Neural cell (in vitro differentiated cells): ENCODE results near the gene RMC1. TPM values are rescaled to one million over a fixed set of nuclear protein-coding genes. Genes with fewer than 3 reads are reported as not detected.

ENCODE experiments used
- H2AFZ ChIP-seq: fragments of 200-600, 300-800 bp; sonication (generic), shearing (Covaris generic); 2 replicates; pipeline ENCODE4 v1.6.0; 2014; ENCODE audit warnings: low read depth, mild to moderate bottlenecking, antibody characterized with exemption, low read length, moderate library complexity
- H3F3A ChIP-seq: fragments of 200-600 bp; shearing (Covaris generic); 2 replicates; pipeline ENCODE4 v1.6.1; 2016; ENCODE audit warnings: mild to moderate bottlenecking, moderate library complexity, mixed read lengths, antibody characterized with exemption, low read length; ENCODE audit not compliant: insufficient read depth, poor library complexity, severe bottlenecking
- H3K27ac ChIP-seq: fragments of 200-600, 300-800 bp; sonication (generic), shearing (Covaris generic); 2 replicates; pipeline ENCODE4 v1.5.1; 2014; ENCODE audit warnings: mild to moderate bottlenecking, low read length, moderate library complexity
- H3K27me3 ChIP-seq: fragments of 300-800, 200-600 bp; sonication (generic), shearing (Covaris generic); 2 replicates; pipeline ENCODE4 v1.6.0; 2014; ENCODE audit warnings: mild to moderate bottlenecking, low read depth, low read length, moderate library complexity; ENCODE audit not compliant: insufficient read depth
- H3K36me3 ChIP-seq: fragments of 300-800, 200-600 bp; sonication (generic), shearing (Covaris generic); 2 replicates; pipeline ENCODE4 v1.5.1; 2014; ENCODE audit warnings: mild to moderate bottlenecking, antibody characterized with exemption, low read length, moderate library complexity; ENCODE audit not compliant: insufficient read depth
- H3K4me2 ChIP-seq: fragments of 300-800, 200-600 bp; sonication (generic), shearing (Covaris generic); 2 replicates; pipeline ENCODE4 v1.6.0; 2014; ENCODE audit warnings: mild to moderate bottlenecking, low read length
- H3K4me3 ChIP-seq: fragments of 300-800, 200-600 bp; sonication (generic), shearing (Covaris generic); 2 replicates; pipeline ENCODE4 v1.5.1; 2014; ENCODE audit warnings: mild to moderate bottlenecking, low read length, moderate library complexity
- H3K79me2 ChIP-seq: fragments of 200-600 bp; shearing (Covaris generic); replicated peaks from 2 replicates; pipeline ENCODE4 v1.6.0; 2014; ENCODE audit warnings: mild to moderate bottlenecking, low read length, moderate library complexity; ENCODE audit not compliant: insufficient read depth
- H3K9ac ChIP-seq: fragments of 300-800, 200-600 bp; sonication (generic), shearing (Covaris generic); 2 replicates; pipeline ENCODE4 v1.6.1; 2016; ENCODE audit warnings: mild to moderate bottlenecking, low read length, mixed read lengths
- H3K9me2 ChIP-seq: fragments of 200-600 bp; shearing (Covaris generic); 2 replicates; pipeline ENCODE4 v1.6.1; 2016; ENCODE audit warnings: mild to moderate bottlenecking, low read length, mixed read lengths; ENCODE audit not compliant: insufficient read depth
- H3K9me3 ChIP-seq: fragments of 200-600, 300-800 bp; sonication (generic), shearing (Covaris generic); 2 replicates; pipeline ENCODE4 v1.6.1; 2016; ENCODE audit warnings: mild to moderate bottlenecking, mixed run types, low read length, moderate library complexity, mixed read lengths
- H4K20me1 ChIP-seq: fragments of 200-600 bp; shearing (Covaris generic); 2 replicates; pipeline ENCODE4 v1.6.1; 2016; ENCODE audit warnings: mild to moderate bottlenecking, mixed run types; ENCODE audit not compliant: insufficient read depth
- CTCF ChIP-seq: fragments of 450-650 bp; IDR thresholded peaks from 2 replicates; pipeline ENCODE4 v1.5.1; 2014; ENCODE audit warnings: antibody characterized with exemption, mild to moderate bottlenecking, moderate library complexity; ENCODE audit not compliant: poor library complexity, severe bottlenecking
- EP300 ChIP-seq: fragments of 450-650 bp; conservative IDR thresholded peaks from 2 replicates; pipeline ENCODE4 v1.6.1; 2014; ENCODE audit warnings: antibody characterized with exemption, mild to moderate bottlenecking, moderate library complexity; ENCODE audit not compliant: poor library complexity, severe bottlenecking
- EZH2 ChIP-seq: fragments of 200-600, 300-800 bp; shearing (Covaris generic), sonication (generic); IDR thresholded peaks from 2 replicates; pipeline ENCODE4 v1.6.1; 2014; ENCODE audit warnings: antibody characterized with exemption, low read length, borderline replicate concordance, mild to moderate bottlenecking; ENCODE audit not compliant: insufficient read depth, poor library complexity, severe bottlenecking
- MXI1 ChIP-seq: fragments of 450-650 bp; conservative IDR thresholded peaks from 2 replicates; pipeline ENCODE4 v1.6.1; 2014; ENCODE audit warnings: antibody characterized with exemption, mild to moderate bottlenecking; ENCODE audit not compliant: poor library complexity, severe bottlenecking
- POLR2AphosphoS5 ChIP-seq: IDR thresholded peaks from 2 replicates; pipeline ENCODE4 v1.6.1; 2012
- RAD21 ChIP-seq: fragments of 450-650 bp; conservative IDR thresholded peaks from 2 replicates; pipeline ENCODE4 v1.6.1; 2014; ENCODE audit warnings: antibody characterized with exemption, mild to moderate bottlenecking, moderate library complexity
- REST ChIP-seq: IDR thresholded peaks from 2 replicates; pipeline ENCODE4 v1.6.1; 2012; ENCODE audit warnings: borderline replicate concordance
- SMC3 ChIP-seq: fragments of 450-650 bp; conservative IDR thresholded peaks from 2 replicates; pipeline ENCODE4 v1.6.1; 2014; ENCODE audit warnings: antibody characterized with exemption, mild to moderate bottlenecking, moderate library complexity; ENCODE audit not compliant: poor library complexity
- TAF1 ChIP-seq: IDR thresholded peaks from 2 replicates; pipeline ENCODE4 v1.6.1; 2012; ENCODE audit warnings: low read depth
- polyA plus RNA-seq: library from polyadenylated mRNA; depleted of rRNA; stranded (reverse); fragments of >200 nt; gene quantifications from 2 replicates; pipeline ENCODE4 v1.2.3, GENCODE V29; 2014

Gene RMC1
- polyA plus RNA-seq, 1 donor from 2014 or later, result 42.2 TPM

DNA sequence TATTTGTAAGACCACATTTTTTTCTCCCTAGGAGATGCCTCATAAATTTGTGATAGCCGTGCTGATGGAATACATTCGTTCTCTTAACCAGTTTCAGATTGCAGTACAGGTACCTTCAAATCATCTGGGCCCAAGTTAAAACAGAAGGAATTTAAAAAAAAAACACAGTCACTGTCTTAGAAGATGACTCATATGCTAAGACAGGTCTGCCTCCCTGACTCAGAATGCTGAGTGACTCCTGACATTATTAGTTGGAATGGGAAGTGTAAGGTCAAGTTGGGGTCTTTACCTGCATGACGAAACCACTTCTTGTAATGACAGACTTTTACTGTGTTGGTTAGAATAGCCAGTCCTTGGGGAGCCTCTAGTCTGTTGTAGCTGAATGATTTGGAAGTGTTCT is 26.3 kb downstream of the RMC1 start:
- Histone ChIP-seq H3F3A (no peaks in the 10 kb centered on the region), H4K20me1 (no peaks in the 10 kb centered on the region), H3K27me3 (no peaks in the 10 kb centered on the region), H3K36me3 (peaks cover 11% of the 10 kb centered on the region), H3K4me2 (no peak overlapping the region), H2AFZ (no peak overlapping the region), H3K9ac (no peak overlapping the region), H3K9me2 (no peaks in the 10 kb centered on the region), H3K27ac (no peak overlapping the region), H3K79me2 (no peaks in the 10 kb centered on the region), H3K4me3 (no peak overlapping the region), H3K9me3 (no peaks in the 10 kb centered on the region)
- TF ChIP-seq POLR2AphosphoS5 (no peak), REST (no peak), EP300 (no peak), RAD21 (no peak)

- Histone ChIP-seq H3K27me3 (no peaks in the 10 kb centered on the region), H3K9me3 (no peaks in the 10 kb centered on the region), H3F3A (no peaks in the 10 kb centered on the region), H4K20me1 (no peaks in the 10 kb centered on the region), H3K27ac (no peak overlapping the region), H3K9me2 (no peaks in the 10 kb centered on the region), H2AFZ (no peak overlapping the region), H3K36me3 (peaks cover 11% of the 10 kb centered on the region), H3K4me3 (no peak overlapping the region), H3K4me2 (no peak overlapping the region), H3K9ac (no peak overlapping the region), H3K79me2 (no peaks in the 10 kb centered on the region)
- TF ChIP-seq REST (no peak), SMC3 (no peak), MXI1 (no peak), EZH2 (no peak), TAF1 (no peak), CTCF (no peak), RAD21 (no peak), POLR2AphosphoS5 (no peak), EP300 (no peak)
These were observed 26.9 kb downstream of the RMC1 start for GRCh38 chr18:23530195-23530594.
